H1 (cell line): ENCODE results near the gene OLA1. TPM values are rescaled to one million over a fixed set of nuclear protein-coding genes. Genes with fewer than 3 reads are reported as not detected.

Experiments used
- CEBPB ChIP-seq: IDR thresholded peaks from 2 replicates; pipeline ENCODE4 v1.6.1; 2012; ENCODE audit warnings: low read depth, low read length
- polyA plus RNA-seq, 7 experiments: library from polyadenylated mRNA; depleted of rRNA in 3 of 7; stranded (reverse) in 5 of 7; unstranded in 2 of 7; fragments of >200 nt in 5 of 7; fragments of 200-250 nt in 2 of 7; gene quantifications; 1 replicate in 5 of 7; 2 replicates in 1 of 7; 4 replicates in 1 of 7; pipeline versions ENCODE4 v1.2.1 to v1.2.3, GENCODE V29; 2011 to 2013; ENCODE audit warnings: missing spikeins in 2 of 7, mixed read lengths in 2 of 7
- total RNA-seq: library from RNA; stranded (reverse); fragmentation: NEBNext Ultra II Directional; extraction: Animal tissue kit (Norgen Biotek cat#: 25700); gene quantifications from 2 replicates; pipeline ENCODE4 v1.2.1, GENCODE V29; 2021

Gene OLA1
- total and polyA plus RNA-seq, 2 of the 8 experiments (the other 6 are each of a cell fraction or from before 2014, with no cell fraction given) = 39.3 to 158 TPM

DNA sequence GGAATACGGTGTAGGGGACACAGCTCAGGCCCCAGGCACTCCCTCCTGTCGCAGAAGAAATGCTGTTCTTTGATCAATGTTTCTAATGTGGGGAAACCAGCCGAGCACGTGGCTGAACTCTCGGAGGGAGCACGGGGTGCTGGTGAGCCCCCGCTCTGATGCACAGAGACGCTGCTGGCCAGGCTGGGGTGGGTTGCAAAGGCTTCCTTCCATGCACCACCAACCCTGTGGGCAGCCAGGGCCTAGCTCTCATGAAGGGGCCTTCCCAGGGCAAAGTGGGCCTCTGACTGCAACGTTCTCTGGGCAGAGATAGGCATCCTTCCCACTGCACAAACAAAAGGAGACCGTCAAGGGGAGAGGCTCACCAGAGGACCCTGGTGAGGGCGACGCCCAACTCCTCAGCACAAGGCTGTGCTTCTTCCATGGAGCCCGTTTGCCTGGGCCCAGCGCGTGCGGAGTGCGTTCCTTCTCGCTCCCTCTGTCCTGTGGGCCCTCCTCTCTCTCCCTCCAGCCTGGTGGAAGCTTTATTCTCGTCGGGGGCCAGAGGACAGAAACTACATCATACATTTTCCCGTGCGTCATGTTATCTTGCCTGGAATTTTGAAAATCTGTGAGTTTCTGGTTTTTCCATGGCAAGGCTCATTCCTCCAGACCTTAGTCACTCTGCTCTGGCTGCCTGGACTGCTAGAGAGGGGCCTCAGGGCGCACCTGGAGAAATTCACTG, 222.0 kb downstream of the OLA1 start (continued):
- no peak for TF ChIP-seq CEBPB
